Measurements from ENCODE around the gene PRMT6.

DNA sequence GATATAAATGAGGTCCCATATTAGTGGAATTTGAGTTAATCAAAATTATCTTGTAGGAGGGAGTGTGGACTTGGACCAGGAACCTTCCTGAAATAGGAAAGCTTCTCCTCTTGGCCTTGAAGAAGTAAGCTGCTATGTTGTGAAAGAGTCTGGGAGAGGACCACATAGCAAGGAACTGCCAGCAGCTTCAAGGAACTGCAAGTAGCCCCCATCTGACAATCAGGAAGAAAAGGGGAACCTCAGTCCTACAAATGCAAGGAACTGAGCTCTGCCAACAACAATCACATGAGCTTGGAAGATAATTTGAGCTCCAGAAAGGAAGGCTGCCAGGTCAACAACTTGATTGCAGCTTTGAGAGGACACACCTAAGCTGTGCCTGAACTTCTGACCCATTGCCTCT is 8.2 kb upstream of the PRMT6 start:
- TF ChIP-seq, protein P1, sequence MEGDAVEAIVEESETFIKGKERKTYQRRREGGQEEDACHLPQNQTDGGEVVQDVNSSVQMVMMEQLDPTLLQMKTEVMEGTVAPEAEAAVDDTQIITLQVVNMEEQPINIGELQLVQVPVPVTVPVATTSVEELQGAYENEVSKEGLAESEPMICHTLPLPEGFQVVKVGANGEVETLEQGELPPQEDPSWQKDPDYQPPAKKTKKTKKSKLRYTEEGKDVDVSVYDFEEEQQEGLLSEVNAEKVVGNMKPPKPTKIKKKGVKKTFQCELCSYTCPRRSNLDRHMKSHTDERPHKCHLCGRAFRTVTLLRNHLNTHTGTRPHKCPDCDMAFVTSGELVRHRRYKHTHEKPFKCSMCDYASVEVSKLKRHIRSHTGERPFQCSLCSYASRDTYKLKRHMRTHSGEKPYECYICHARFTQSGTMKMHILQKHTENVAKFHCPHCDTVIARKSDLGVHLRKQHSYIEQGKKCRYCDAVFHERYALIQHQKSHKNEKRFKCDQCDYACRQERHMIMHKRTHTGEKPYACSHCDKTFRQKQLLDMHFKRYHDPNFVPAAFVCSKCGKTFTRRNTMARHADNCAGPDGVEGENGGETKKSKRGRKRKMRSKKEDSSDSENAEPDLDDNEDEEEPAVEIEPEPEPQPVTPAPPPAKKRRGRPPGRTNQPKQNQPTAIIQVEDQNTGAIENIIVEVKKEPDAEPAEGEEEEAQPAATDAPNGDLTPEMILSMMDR (IDR thresholded peaks at IDR 0.05; ENCODE audit: insufficient read depth, low read length): no peak
- TF ChIP-seq POLR2AphosphoS5 (IDR thresholded peaks at IDR 0.05; ENCODE audit: low read depth) (no peak), SPI1 (IDR thresholded peaks at IDR 0.05; ENCODE audit: borderline replicate concordance, low read depth) (no peak), REST (IDR thresholded peaks at IDR 0.05; ENCODE audit: insufficient replicate concordance, low read depth) (no peak)

All from HL-60 (cell line).